ENCODE data around the gene LYPD6B.
"Not testable (repeated sequence)": the region's sequence is repeated elsewhere in the genome, so short reads cannot be mapped to it uniquely, and the experiment has no call there.

The LYPD6B gene

GRCh38 chr2:149225446-149225845 lies 186.9 kb downstream of the LYPD6B start:
- Histone ChIP-seq H3K4me3 (no peak overlapping the region), H3K27ac (no peak overlapping the region)

GRCh38 chr2:149226790-149227189 lies 188.3 kb downstream of the LYPD6B start:
- Histone ChIP-seq H3K27ac (no peak overlapping the region), H3K4me3 (no peak overlapping the region)

GRCh38 chr2:149235816-149236375 lies 197.4 kb downstream of the LYPD6B start:
- Histone ChIP-seq H3K27ac (no peak overlapping the region), H3K4me3 (no peak overlapping the region)

- H3K4me3 ChIP-seq: no peak overlapping the region
These were observed 197.9 kb downstream of the LYPD6B start for GRCh38 chr2:149236410-149236809.

GRCh38 chr2:149246186-149246585 lies 207.7 kb downstream of the LYPD6B start:
- Histone ChIP-seq H3K4me3 (no peak overlapping the region), H3K27ac (no peak overlapping the region)

More at GRCh38 chr2:149236410-149236809, 197.9 kb downstream of the LYPD6B start:
- no peak overlapping the region for H3K27ac ChIP-seq

GRCh38 chr2:149251436-149251835 lies 212.9 kb downstream of the LYPD6B start:
- not testable (repeated sequence) for H3K4me3 ChIP-seq, H3K27ac ChIP-seq

GRCh38 chr2:149256877-149257276 lies 218.4 kb downstream of the LYPD6B start:
- H3K4me3 ChIP-seq, H3K27ac ChIP-seq: not testable (repeated sequence)

- Histone ChIP-seq H3K4me3 (no peak overlapping the region), H3K27ac (no peak overlapping the region)
These were observed 220.0 kb downstream of the LYPD6B start for GRCh38 chr2:149258531-149258930.

- H3K4me3 ChIP-seq: no peak overlapping the region
- H3K27ac ChIP-seq: no peak overlapping the region
These were observed 220.6 kb downstream of the LYPD6B start for GRCh38 chr2:149259136-149259535.

GRCh38 chr2:149261692-149262091 lies 223.2 kb downstream of the LYPD6B start:
- no peak overlapping the region for H3K4me3 ChIP-seq
- no peak overlapping the region for H3K27ac ChIP-seq

Measured in skin epidermis (tissue), 12 donors.